Mononuclear cell (primary cell): ENCODE results near the gene SYMPK. TPM values are rescaled to one million over a fixed set of nuclear protein-coding genes. Genes with fewer than 3 reads are reported as not detected.
"Not testable (repeated sequence)": the region's sequence is repeated elsewhere in the genome, so short reads cannot be mapped to it uniquely, and the experiment has no call there.

ENCODE experiments used
- H3K27me3 ChIP-seq: 2 replicates; pipeline ENCODE4 v1.6.0; 2011; ENCODE audit warnings: low read length, control low read depth; ENCODE audit not compliant: insufficient read depth
- H3K4me1 ChIP-seq: 2 replicates; pipeline ENCODE4 v1.5.1; 2011; ENCODE audit warnings: mild to moderate bottlenecking, low read length, control low read depth; ENCODE audit not compliant: insufficient read depth
- H3K4me3 ChIP-seq: 2 replicates; pipeline ENCODE4 v1.5.1; 2011; ENCODE audit warnings: mild to moderate bottlenecking, low read length, moderate library complexity
- H3K9me3 ChIP-seq: 2 replicates; pipeline ENCODE4 v1.5.1; 2011; ENCODE audit warnings: low read depth, mild to moderate bottlenecking, control low read depth, low read length
- total RNA-seq: library from RNA; depleted of rRNA; stranded (reverse); fragments of >200 nt; gene quantifications from one replicate; pipeline ENCODE4 v1.2.3, GENCODE V29; 2012

The SYMPK gene
- total RNA-seq, 1 donor = 27.2 TPM

GRCh38 chr19:45815481-45816216 is 47.3 kb downstream of the SYMPK start:
- Histone ChIP-seq H3K27me3 (peaks cover 7% of the 10 kb centered on the region), H3K4me1 (peaks cover 9% of the 10 kb centered on the region), H3K4me3 (no peak overlapping the region), H3K9me3 (no peaks in the 10 kb centered on the region)

GRCh38 chr19:45814851-45815480 is 48.0 kb downstream of the SYMPK start, which contains the start of gene RSPH6A:
RSPH6A (minus strand) TSS chr19:45815308; CDS start chr19:45815176, 132 bp downstream.
- Histone ChIP-seq H3K4me3 (no peak within 1 kb of the TSS), H3K27me3 (peaks cover 7% of the 10 kb centered on the region), H3K4me1 (peaks cover 9% of the 10 kb centered on the region), H3K9me3 (no peaks in the 10 kb centered on the region)

GRCh38 chr19:45814166-45814780 is 48.7 kb downstream of the SYMPK start:
- Histone ChIP-seq H3K4me1 (peaks cover 16% of the 10 kb centered on the region), H3K4me3 (no peak overlapping the region), H3K27me3 (peaks cover 7% of the 10 kb centered on the region), H3K9me3 (no peaks in the 10 kb centered on the region)

- Histone ChIP-seq H3K4me3 (no peak overlapping the region), H3K27me3 (peaks cover 7% of the 10 kb centered on the region)
Observed at GRCh38 chr19:45812297-45812696, 50.6 kb downstream of the SYMPK start.

GRCh38 chr19:45809643-45810159 is 53.2 kb downstream of the SYMPK start:
- no peak overlapping the region for H3K4me3 ChIP-seq

More at GRCh38 chr19:45812297-45812696, 50.6 kb downstream of the SYMPK start:
- Histone ChIP-seq H3K9me3 (no peaks in the 10 kb centered on the region), H3K4me1 (peaks cover 12% of the 10 kb centered on the region)

GRCh38 chr19:45805719-45806118 is 57.2 kb downstream of the SYMPK start:
- Histone ChIP-seq H3K4me3 (no peak overlapping the region), H3K4me1 (peaks cover 7% of the 10 kb centered on the region), H3K9me3 (no peaks in the 10 kb centered on the region), H3K27me3 (peaks cover 12% of the 10 kb centered on the region)

More at GRCh38 chr19:45809643-45810159, 53.2 kb downstream of the SYMPK start:
- peaks cover 4% of the 10 kb centered on the region for H3K27me3 ChIP-seq
- peaks cover 7% of the 10 kb centered on the region for H3K4me1 ChIP-seq
- no peaks in the 10 kb centered on the region for H3K9me3 ChIP-seq

- peaks cover 17% of the 10 kb centered on the region for H3K27me3 ChIP-seq
- peaks cover 6% of the 10 kb centered on the region for H3K4me1 ChIP-seq
- no peak overlapping the region for H3K4me3 ChIP-seq
- H3K9me3 ChIP-seq = no peaks in the 10 kb centered on the region
Observed at GRCh38 chr19:45804959-45805230, 58.1 kb downstream of the SYMPK start.

GRCh38 chr19:45804140-45804958 is 58.6 kb downstream of the SYMPK start:
- Histone ChIP-seq H3K9me3 (no peaks in the 10 kb centered on the region), H3K27me3 (peaks cover 22% of the 10 kb centered on the region), H3K4me1 (peaks cover under 1% of the 10 kb centered on the region), H3K4me3 (no peak overlapping the region)

- peaks cover 37% of the 10 kb centered on the region for H3K27me3 ChIP-seq
- no peaks in the 10 kb centered on the region for H3K9me3 ChIP-seq
- H3K4me1 ChIP-seq = no peaks in the 10 kb centered on the region
- no peak overlapping the region for H3K4me3 ChIP-seq
Observed at GRCh38 chr19:45801603-45802175, 61.3 kb downstream of the SYMPK start.

GRCh38 chr19:45800070-45800553 is 62.8 kb downstream of the SYMPK start:
- peaks cover 53% of the 10 kb centered on the region for H3K27me3 ChIP-seq
- H3K9me3 ChIP-seq = no peaks in the 10 kb centered on the region
- no peak overlapping the region for H3K4me3 ChIP-seq
- no peaks in the 10 kb centered on the region for H3K4me1 ChIP-seq

GRCh38 chr19:45799541-45799940 is 63.4 kb downstream of the SYMPK start:
- not testable (repeated sequence) for H3K9me3 ChIP-seq, H3K4me1 ChIP-seq, H3K4me3 ChIP-seq
- H3K27me3 ChIP-seq = peaks cover 58% of the 10 kb centered on the region

- Histone ChIP-seq H3K4me3 (no peak overlapping the region), H3K9me3 (no peaks in the 10 kb centered on the region), H3K4me1 (peaks cover under 1% of the 10 kb centered on the region), H3K27me3 (peaks cover 60% of the 10 kb centered on the region)
Observed at GRCh38 chr19:45798995-45799517, 63.9 kb downstream of the SYMPK start.

- Histone ChIP-seq H3K4me1 (peaks cover 34% of the 10 kb centered on the region), H3K9me3 (no peaks in the 10 kb centered on the region), H3K4me3 (no peak overlapping the region), H3K27me3 (peaks cover 52% of the 10 kb centered on the region)
Observed at GRCh38 chr19:45794627-45795026, 68.3 kb downstream of the SYMPK start.

- H3K27me3 ChIP-seq = peaks cover 52% of the 10 kb centered on the region
- H3K4me1 ChIP-seq = peaks cover 34% of the 10 kb centered on the region
- H3K9me3 ChIP-seq = no peaks in the 10 kb centered on the region
Observed at GRCh38 chr19:45793876-45794275, 69.1 kb downstream of the SYMPK start.

More at GRCh38 chr19:45793876-45794275, 69.1 kb downstream of the SYMPK start:
- H3K4me3 ChIP-seq = no peak overlapping the region
